Type B pancreatic cell (in vitro differentiated cells): ENCODE measurements around the gene HYCC2. TPM values are rescaled to one million over a fixed set of nuclear protein-coding genes. Genes with fewer than 3 reads are reported as not detected.
"Not testable (repeated sequence)": the region's sequence is repeated elsewhere in the genome, so short reads cannot be mapped to it uniquely, and the experiment has no call there.

Experiments used
- DNase-seq: peaks from one replicate; pipeline ENCODE4 v3.0.0; 2021; ENCODE audit warnings: mixed read lengths; ENCODE audit not compliant: unreplicated experiment; ENCODE audit errors: extremely low spot score
- H3K27ac Mint-ChIP-seq: 2 replicates; pipeline ENCODE4 v1.8.0; 2021; ENCODE audit warnings: mild to moderate bottlenecking, mixed read lengths
- H3K27me3 Mint-ChIP-seq: 2 replicates; pipeline ENCODE4 v1.8.0; 2021; ENCODE audit warnings: mixed read lengths
- H3K36me3 Mint-ChIP-seq: 2 replicates; pipeline ENCODE4 v1.8.0; 2021; ENCODE audit warnings: mixed read lengths
- H3K4me1 Mint-ChIP-seq: one replicate; pipeline ENCODE4 v1.8.0; 2021; ENCODE audit warnings: mixed read lengths; ENCODE audit not compliant: unreplicated experiment
- H3K4me3 Mint-ChIP-seq: 2 replicates; pipeline ENCODE4 v1.8.0; 2021; ENCODE audit warnings: mild to moderate bottlenecking, mixed read lengths
- H3K9me3 Mint-ChIP-seq: 2 replicates; pipeline ENCODE4 v1.8.0; 2021; ENCODE audit warnings: mixed read lengths
- total RNA-seq: library from RNA; stranded (reverse); gene quantifications from 2 replicates; pipeline ENCODE4 v1.2.1, GENCODE V29; 2021; ENCODE audit warnings: low replicate concordance
- TF ChIP-seq, protein P1 (sequence below): fragments of 200-600 bp; sonication (generic); conservative IDR thresholded peaks from 2 replicates; pipeline ENCODE4 v1.5.0; 2021; ENCODE audit warnings: antibody characterized with exemption, mild to moderate bottlenecking

HYCC2 gene
- total RNA-seq, 1 donor from 2014 or later, result 17.9 TPM

DNA sequence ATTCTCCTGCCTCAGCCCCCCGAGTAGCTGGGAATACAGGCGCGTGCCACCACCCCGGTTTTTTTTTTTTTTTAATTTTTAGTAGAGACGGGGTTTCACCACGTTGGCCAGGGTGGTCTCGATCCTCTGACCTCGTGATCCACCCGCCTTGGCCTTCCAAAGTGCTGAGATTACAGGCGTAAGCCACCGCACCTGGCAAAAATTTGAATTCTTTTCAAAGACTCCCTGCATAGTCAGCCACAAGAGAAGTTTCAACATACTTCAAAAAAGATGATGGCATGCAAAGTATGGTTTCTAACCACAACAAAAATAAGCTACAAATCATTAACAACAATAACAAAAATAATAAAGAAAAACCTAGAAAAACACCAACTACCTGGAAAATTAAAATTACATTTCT lies 22.0 kb downstream of the HYCC2 start:
- no peaks in the 10 kb centered on the region for H3K27me3 Mint-ChIP-seq
- TF ChIP-seq, protein P1, sequence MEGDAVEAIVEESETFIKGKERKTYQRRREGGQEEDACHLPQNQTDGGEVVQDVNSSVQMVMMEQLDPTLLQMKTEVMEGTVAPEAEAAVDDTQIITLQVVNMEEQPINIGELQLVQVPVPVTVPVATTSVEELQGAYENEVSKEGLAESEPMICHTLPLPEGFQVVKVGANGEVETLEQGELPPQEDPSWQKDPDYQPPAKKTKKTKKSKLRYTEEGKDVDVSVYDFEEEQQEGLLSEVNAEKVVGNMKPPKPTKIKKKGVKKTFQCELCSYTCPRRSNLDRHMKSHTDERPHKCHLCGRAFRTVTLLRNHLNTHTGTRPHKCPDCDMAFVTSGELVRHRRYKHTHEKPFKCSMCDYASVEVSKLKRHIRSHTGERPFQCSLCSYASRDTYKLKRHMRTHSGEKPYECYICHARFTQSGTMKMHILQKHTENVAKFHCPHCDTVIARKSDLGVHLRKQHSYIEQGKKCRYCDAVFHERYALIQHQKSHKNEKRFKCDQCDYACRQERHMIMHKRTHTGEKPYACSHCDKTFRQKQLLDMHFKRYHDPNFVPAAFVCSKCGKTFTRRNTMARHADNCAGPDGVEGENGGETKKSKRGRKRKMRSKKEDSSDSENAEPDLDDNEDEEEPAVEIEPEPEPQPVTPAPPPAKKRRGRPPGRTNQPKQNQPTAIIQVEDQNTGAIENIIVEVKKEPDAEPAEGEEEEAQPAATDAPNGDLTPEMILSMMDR, result no peak
- H3K36me3 Mint-ChIP-seq, result peaks cover 9% of the 10 kb centered on the region
- H3K27ac Mint-ChIP-seq, result no peak overlapping the region
- H3K9me3 Mint-ChIP-seq, result peaks cover 3% of the 10 kb centered on the region
- H3K4me3 Mint-ChIP-seq, result no peak overlapping the region
- no peak for DNase-seq
- H3K4me1 Mint-ChIP-seq, result no peaks in the 10 kb centered on the region

DNA sequence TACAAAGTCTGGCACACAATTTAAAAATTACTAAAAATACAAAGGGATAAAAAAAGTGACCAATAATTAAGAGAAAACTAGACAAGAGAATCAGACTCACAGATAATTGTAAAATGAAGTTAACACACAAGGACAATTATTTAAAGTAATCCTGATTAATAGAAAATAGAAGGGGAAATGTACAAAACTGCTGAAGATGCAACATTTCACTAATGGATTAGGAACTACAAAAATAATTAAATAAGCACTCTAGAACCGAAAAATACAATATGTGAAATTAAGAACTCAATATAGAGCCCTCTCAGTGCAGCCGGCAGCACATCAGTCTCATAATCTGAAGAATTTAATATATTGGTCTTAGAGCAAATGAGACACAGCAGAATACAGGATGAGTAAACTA lies 24.6 kb downstream of the HYCC2 start:
- H3K4me1 Mint-ChIP-seq, result no peaks in the 10 kb centered on the region
- TF ChIP-seq, protein P1, result no peak
- H3K4me3 Mint-ChIP-seq, result no peak overlapping the region
- H3K27me3 Mint-ChIP-seq, result no peaks in the 10 kb centered on the region
- peaks cover 13% of the 10 kb centered on the region for H3K36me3 Mint-ChIP-seq
- H3K27ac Mint-ChIP-seq, result no peak overlapping the region
- DNase-seq, result no peak
- H3K9me3 Mint-ChIP-seq, result peaks cover 3% of the 10 kb centered on the region

DNA sequence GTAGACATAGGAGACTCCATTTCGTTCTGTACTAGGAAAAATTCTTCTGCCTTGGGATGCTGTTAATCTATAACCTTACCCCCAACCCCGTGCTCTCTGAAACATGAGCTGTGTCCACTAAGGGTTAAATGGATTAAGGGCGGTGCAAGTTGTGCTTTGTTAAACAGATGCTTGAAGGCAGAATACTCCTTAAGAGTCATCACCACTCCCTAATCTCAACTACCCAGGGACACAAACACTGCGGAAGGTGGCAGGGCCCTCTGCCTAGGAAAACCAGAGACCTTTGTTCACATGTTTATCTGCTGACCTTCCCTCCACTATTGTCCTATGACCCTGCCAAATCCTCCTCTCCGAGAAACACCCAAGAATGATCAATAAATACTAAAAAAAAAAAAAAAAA lies 28.4 kb downstream of the HYCC2 start:
- not testable (repeated sequence) for H3K9me3 Mint-ChIP-seq, H3K27me3 Mint-ChIP-seq, DNase-seq, H3K27ac Mint-ChIP-seq, H3K4me3 Mint-ChIP-seq, H3K4me1 Mint-ChIP-seq
- peaks cover 27% of the 10 kb centered on the region for H3K36me3 Mint-ChIP-seq

DNA sequence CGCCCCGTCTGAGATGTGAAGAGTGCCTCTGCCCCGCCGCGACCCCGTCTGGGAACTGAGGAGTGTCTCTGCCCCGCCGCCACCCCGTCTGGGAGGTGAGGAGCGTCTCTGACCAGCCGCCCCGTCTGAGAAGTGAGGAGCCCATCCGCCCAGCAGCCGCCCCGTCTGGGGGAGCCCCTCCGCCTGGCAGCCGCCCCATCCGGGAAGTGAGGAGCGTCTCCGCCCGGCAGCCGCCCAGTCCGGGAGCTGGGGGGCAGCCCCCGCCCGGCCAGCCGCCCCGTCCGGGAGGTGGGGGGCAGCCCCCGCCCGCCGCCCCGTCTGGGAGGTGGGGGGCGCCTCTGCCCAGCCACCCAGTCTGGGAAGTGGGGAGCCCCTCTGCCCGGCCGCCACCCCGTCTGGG lies 29.0 kb downstream of the HYCC2 start:
- H3K4me3 Mint-ChIP-seq, H3K27ac Mint-ChIP-seq, H3K9me3 Mint-ChIP-seq, H3K4me1 Mint-ChIP-seq, DNase-seq, H3K27me3 Mint-ChIP-seq: not testable (repeated sequence)
- H3K36me3 Mint-ChIP-seq, result peaks cover 25% of the 10 kb centered on the region

DNA sequence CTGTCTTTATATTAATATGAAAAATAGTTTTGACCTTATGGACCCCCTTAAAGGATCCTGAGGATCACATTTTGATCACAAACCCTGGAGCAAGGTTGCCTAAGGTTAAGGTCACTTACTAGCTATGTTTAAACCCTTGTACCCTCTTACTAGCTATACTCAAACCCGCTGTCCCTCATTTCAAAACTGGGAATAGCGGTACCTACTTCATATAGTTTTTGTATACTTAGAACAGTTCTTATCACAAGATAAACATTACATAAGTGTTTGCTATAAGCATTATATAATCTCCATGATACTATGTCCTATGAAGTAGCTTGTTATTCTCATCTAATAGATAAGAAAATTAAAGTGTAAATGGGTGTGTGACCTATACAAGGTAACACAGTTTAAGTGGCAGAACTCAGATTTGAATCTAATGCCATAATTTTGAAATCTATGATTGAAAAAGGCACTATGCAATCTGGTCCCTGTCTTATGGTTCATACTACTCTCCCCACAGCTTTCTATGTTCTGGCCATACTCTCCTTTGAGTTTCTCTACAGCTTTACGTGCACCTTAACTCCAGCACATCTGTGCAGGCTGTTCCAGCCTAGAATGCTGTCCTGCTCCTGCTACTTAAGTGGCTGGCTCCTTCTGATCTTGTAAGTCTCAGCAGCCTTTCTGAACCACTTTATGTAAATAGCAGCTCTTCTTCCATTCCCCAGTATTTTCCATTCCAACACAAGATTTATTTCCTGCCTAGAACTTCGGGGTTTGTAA lies 30.4 kb downstream of the HYCC2 start:
- H3K27me3 Mint-ChIP-seq, result no peaks in the 10 kb centered on the region
- TF ChIP-seq, protein P1, result no peak
- H3K4me3 Mint-ChIP-seq, result no peak overlapping the region
- H3K9me3 Mint-ChIP-seq, result no peaks in the 10 kb centered on the region
- no peaks in the 10 kb centered on the region for H3K4me1 Mint-ChIP-seq
- H3K36me3 Mint-ChIP-seq, result peaks cover 19% of the 10 kb centered on the region
- DNase-seq, result no peak
- no peak overlapping the region for H3K27ac Mint-ChIP-seq

DNA sequence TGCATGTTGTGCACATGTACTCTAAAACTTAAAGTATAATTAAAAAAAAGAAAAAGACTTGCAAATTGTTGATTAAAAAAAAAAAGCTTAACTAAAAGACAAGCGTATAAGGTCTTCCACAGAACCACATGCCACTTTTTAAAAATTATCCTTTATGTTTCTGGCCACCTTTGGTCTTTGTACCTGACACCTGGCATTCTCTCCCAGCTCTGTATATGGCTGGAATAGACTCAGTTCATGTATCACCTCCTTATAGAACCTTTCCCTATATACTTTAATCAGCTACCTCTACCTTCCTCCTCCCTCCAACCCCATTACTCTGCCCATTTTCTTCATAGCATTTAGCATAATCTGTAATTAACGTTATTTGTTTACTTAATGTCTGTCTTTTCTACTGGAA lies 32.6 kb downstream of the HYCC2 start:
- no peak for DNase-seq
- no peak overlapping the region for H3K4me3 Mint-ChIP-seq
- TF ChIP-seq, protein P1, result no peak
- H3K27me3 Mint-ChIP-seq, result no peaks in the 10 kb centered on the region
- no peaks in the 10 kb centered on the region for H3K4me1 Mint-ChIP-seq
- no peak overlapping the region for H3K27ac Mint-ChIP-seq
- H3K9me3 Mint-ChIP-seq, result no peaks in the 10 kb centered on the region
- peaks cover 20% of the 10 kb centered on the region for H3K36me3 Mint-ChIP-seq

DNA sequence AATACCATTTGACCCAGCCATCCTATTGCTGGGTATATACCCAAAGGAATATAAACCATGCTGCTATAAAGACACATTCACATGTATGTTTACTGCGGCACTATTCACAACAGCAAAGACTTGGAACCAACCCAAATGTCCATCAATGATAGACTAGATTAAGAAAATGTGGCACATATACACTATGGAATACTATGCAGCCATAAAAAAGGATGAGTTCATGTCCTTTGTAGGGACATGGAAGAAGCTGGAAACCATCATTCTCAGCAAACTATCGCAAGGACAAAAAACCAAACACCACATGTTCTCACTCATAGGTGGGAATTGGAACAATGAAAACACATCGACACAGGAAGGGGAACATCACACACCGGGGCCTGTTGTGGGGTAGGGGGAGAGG lies 33.1 kb downstream of the HYCC2 start:
- not testable (repeated sequence) for H3K27me3 Mint-ChIP-seq, DNase-seq, H3K27ac Mint-ChIP-seq, H3K9me3 Mint-ChIP-seq, H3K4me1 Mint-ChIP-seq, H3K4me3 Mint-ChIP-seq
- H3K36me3 Mint-ChIP-seq, result peaks cover 20% of the 10 kb centered on the region

DNA sequence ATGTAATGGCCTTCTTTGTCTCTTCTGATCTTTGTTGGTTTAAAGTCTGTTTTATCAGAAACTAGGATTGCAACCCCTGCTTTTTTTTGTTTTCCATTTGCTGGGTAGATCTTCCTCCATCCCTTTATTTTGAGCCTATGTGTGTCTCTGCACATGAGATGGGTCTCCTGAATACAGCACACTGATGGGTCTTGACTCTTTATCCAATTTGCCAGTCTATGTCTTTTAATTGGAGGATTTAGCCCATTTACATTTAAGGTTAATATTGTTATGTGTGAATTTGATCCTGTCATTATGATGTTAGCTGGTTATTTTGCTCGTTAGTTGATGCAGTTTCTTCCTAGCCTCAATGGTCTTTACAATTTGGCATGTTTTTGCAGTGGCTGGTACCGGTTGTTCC lies 37.1 kb downstream of the HYCC2 start:
- H3K9me3 Mint-ChIP-seq, H3K27me3 Mint-ChIP-seq, H3K27ac Mint-ChIP-seq, DNase-seq, H3K4me3 Mint-ChIP-seq, H3K4me1 Mint-ChIP-seq: not testable (repeated sequence)
- H3K36me3 Mint-ChIP-seq, result peaks cover 15% of the 10 kb centered on the region
